ENCODE results near the gene SYNGAP1. TPM values are rescaled to one million over a fixed set of nuclear protein-coding genes. Genes with fewer than 3 reads are reported as not detected.

The SYNGAP1 gene
- total RNA-seq, 4 donors from 2014 or later = 3.3 to 8.6 (median 4.1) TPM

GRCh38 chr6:33406126-33406525, 13.7 kb upstream of the SYNGAP1 start:
- intact Hi-C loops (cut with DNase I) = no loop called here
- 97 to 100% methylated on average over 4 to 5 of the region's 17 CpGs for WGBS, 2 donors
- H3K4me3 ChIP-seq = no peak overlapping the region
- H3K36me3 ChIP-seq = peaks cover 0 to 30% (median 0%) of the 10 kb centered on the region in 3 donors
- TF ChIP-seq POLR2A (IDR thresholded peaks at IDR 0.05) (no peak), CTCF (IDR thresholded peaks at IDR 0.05) (no peak)
- no peak for DNase-seq
- no peaks in the 10 kb centered on the region for H3K9me3 ChIP-seq
- H3K4me1 ChIP-seq = peaks cover 0 to 8% (median 0%) of the 10 kb centered on the region in 3 donors
- H3K27ac ChIP-seq = no peak overlapping the region
- no peaks in the 10 kb centered on the region for H3K27me3 ChIP-seq

GRCh38 chr6:33407132-33407718, 12.6 kb upstream of the SYNGAP1 start:
- Histone ChIP-seq H3K27me3 (no peaks in the 10 kb centered on the region), H3K36me3 (peaks cover 0 to 31% (median 0%) of the 10 kb centered on the region in 3 donors), H3K27ac (no peak overlapping the region), H3K9me3 (no peaks in the 10 kb centered on the region), H3K4me1 (peaks cover 7 to 19% (median 10%) of the 10 kb centered on the region in 3 donors), H3K4me3 (no peak overlapping the region)
- DNase-seq = no peak
- intact Hi-C loops (cut with DNase I) = no loop called here
- WGBS, 2 donors = 77 to 80% methylated on average over 5 of the region's 5 CpGs
- TF ChIP-seq POLR2A (IDR thresholded peaks at IDR 0.05) (no peak), CTCF (IDR thresholded peaks at IDR 0.05) (peak in 2 of 6 experiments; percentile 11 to 30)

- intact Hi-C loops (cut with DNase I) = loop anchor here (10.0 kb wide), 1 partner anchor 165 kb away; no protein-coding TSS in a partner anchor
Measured at GRCh38 chr6:33410050-33410710, 9.7 kb upstream of the SYNGAP1 start.

GRCh38 chr6:33410711-33411631, 8.9 kb upstream of the SYNGAP1 start, which contains the start of gene PHF1:
Gene PHF1, plus strand, starts transcription at chr6:33411014. Its CDS starts 1,250 bp downstream, at chr6:33412264.
- H3K36me3 ChIP-seq = peaks cover 9 to 46% (median 34%) of the 10 kb centered on the region in 3 donors
- peaks cover 19 to 52% (median 21%) of the 10 kb centered on the region in 3 donors for H3K4me1 ChIP-seq
- peak within 1 kb of the TSS; percentile 66 to 96 (median 82) for H3K4me3 ChIP-seq
- H3K27me3 ChIP-seq = no peaks in the 10 kb centered on the region
- WGBS, 2 donors = 0% methylated on average over 13 to 18 of the region's 67 CpGs
- DNase-seq = no peak
- peak within 1 kb of the TSS; percentile 95 to 98 (median 98) for H3K27ac ChIP-seq
- intact Hi-C loops (cut with DNase I) = loop anchor here (10.0 kb wide), 1 partner anchor 164 kb away; no protein-coding TSS in a partner anchor
- TF ChIP-seq CTCF (IDR thresholded peaks at IDR 0.05) = no peak
- TF ChIP-seq POLR2A (IDR thresholded peaks at IDR 0.05) = peak in 2 of 4 donors; percentile 65 to 67
- H3K9me3 ChIP-seq = no peaks in the 10 kb centered on the region

More at GRCh38 chr6:33410050-33410710, 9.7 kb upstream of the SYNGAP1 start:
- peaks cover 9 to 42% (median 26%) of the 10 kb centered on the region in 3 donors for H3K36me3 ChIP-seq
- H3K4me1 ChIP-seq = peaks cover 12 to 44% (median 14%) of the 10 kb centered on the region in 3 donors
- 0% methylated on average over 2 to 5 of the region's 65 CpGs for WGBS, 2 donors
- H3K27me3 ChIP-seq = no peaks in the 10 kb centered on the region
- peak; percentile 99 for DNase-seq
- H3K27ac ChIP-seq = peak overlapping the region; percentile 95 to 98 (median 98)
- H3K9me3 ChIP-seq = no peaks in the 10 kb centered on the region
- peak overlapping the region; percentile 66 to 96 (median 82) for H3K4me3 ChIP-seq
- TF ChIP-seq CTCF (IDR thresholded peaks at IDR 0.05) (peak in 1 of 6 experiments; percentile 11), POLR2A (IDR thresholded peaks at IDR 0.05) (peak in 3 of 4 donors; percentile 66 to 88 (median 82))
